H9 (cell line): ENCODE results near the gene MEI4. TPM values are rescaled to one million over a fixed set of nuclear protein-coding genes. Genes with fewer than 3 reads are reported as not detected.
A peak's percentile ranks its signal among the peaks of the same experiment; 100 is the strongest.

ENCODE experiments used
- DNase-seq: peaks from one replicate; pipeline ENCODE4 v3.0.0-alpha.2; 2017
- H2AFZ ChIP-seq: one replicate; pipeline ENCODE4 v1.6.1; 2013; ENCODE audit warnings: mild to moderate bottlenecking, low read length, control low read depth, moderate library complexity
- H2AK5ac ChIP-seq: 2 replicates; pipeline ENCODE4 v1.6.1; 2013; ENCODE audit warnings: low read length, control low read depth, mixed read lengths; ENCODE audit not compliant: insufficient read length
- H2BK120ac ChIP-seq: one replicate; pipeline ENCODE4 v1.6.1; 2013; ENCODE audit warnings: low read depth, mild to moderate bottlenecking, low read length, control low read depth, inconsistent platforms; ENCODE audit not compliant: poor library complexity, severe bottlenecking
- H2BK12ac ChIP-seq: 2 replicates; pipeline ENCODE4 v1.6.1; 2013; ENCODE audit warnings: low read length, control low read depth, mixed read lengths, low read depth; ENCODE audit not compliant: insufficient read length
- H2BK15ac ChIP-seq: 2 replicates; pipeline ENCODE4 v1.6.1; 2013; ENCODE audit warnings: low read depth, low read length, control low read depth
- H2BK20ac ChIP-seq: one replicate; pipeline ENCODE4 v1.6.1; 2013; ENCODE audit warnings: low read depth, mild to moderate bottlenecking, low read length, control low read depth, inconsistent platforms; ENCODE audit not compliant: poor library complexity, severe bottlenecking
- H2BK5ac ChIP-seq: 2 replicates; pipeline ENCODE4 v1.6.1; 2013; ENCODE audit warnings: low read length, control low read depth, mixed read lengths; ENCODE audit not compliant: insufficient read length
- H3K14ac ChIP-seq: 2 replicates; pipeline ENCODE4 v1.6.1; 2013; ENCODE audit warnings: low read length, control low read depth; ENCODE audit not compliant: insufficient read depth
- H3K18ac ChIP-seq: 2 replicates; pipeline ENCODE4 v1.6.1; 2013; ENCODE audit warnings: low read depth, mild to moderate bottlenecking, mixed read lengths, low read length, control low read depth; ENCODE audit not compliant: insufficient read length
- H3K23ac ChIP-seq: 2 replicates; pipeline ENCODE4 v1.6.1; 2013; ENCODE audit warnings: low read length, control low read depth, mixed read lengths, low read depth; ENCODE audit not compliant: insufficient read length
- H3K23me2 ChIP-seq: 2 replicates; pipeline ENCODE4 v1.6.1; 2013; ENCODE audit warnings: low read depth, mild to moderate bottlenecking, mixed read lengths, low read length, control low read depth; ENCODE audit not compliant: insufficient read length, poor library complexity, severe bottlenecking
- H3K27ac ChIP-seq: 2 replicates; pipeline ENCODE4 v1.5.1; 2013; ENCODE audit warnings: low read length, control low read depth, mixed read lengths, low read depth; ENCODE audit not compliant: insufficient read length
- H3K27me3 ChIP-seq: 2 replicates; pipeline ENCODE4 v1.6.1; 2013; ENCODE audit warnings: low read length, control low read depth, inconsistent platforms; ENCODE audit not compliant: insufficient read depth
- H3K4ac ChIP-seq: 2 replicates; pipeline ENCODE4 v1.6.1; 2013; ENCODE audit warnings: low read depth, mild to moderate bottlenecking, control low read depth, inconsistent platforms, low read length, moderate library complexity
- H3K4me1 ChIP-seq: 2 replicates; pipeline ENCODE4 v1.6.1; 2013; ENCODE audit warnings: low read length, control low read depth, inconsistent platforms; ENCODE audit not compliant: insufficient read depth
- H3K4me2 ChIP-seq: 2 replicates; pipeline ENCODE4 v1.6.1; 2013; ENCODE audit warnings: low read length, control low read depth, mixed read lengths; ENCODE audit not compliant: insufficient read length, insufficient read depth
- H3K56ac ChIP-seq: 2 replicates; pipeline ENCODE4 v1.6.1; 2013; ENCODE audit warnings: low read depth, mild to moderate bottlenecking, mixed read lengths, low read length, control low read depth; ENCODE audit not compliant: insufficient read length
- H3K79me1 ChIP-seq: 2 replicates; pipeline ENCODE4 v1.6.1; 2013; ENCODE audit warnings: low read depth, mild to moderate bottlenecking, moderate library complexity, low read length, control low read depth, inconsistent platforms; ENCODE audit not compliant: insufficient read depth, poor library complexity, severe bottlenecking
- H3K79me2 ChIP-seq: 2 replicates; pipeline ENCODE4 v1.6.1; 2013; ENCODE audit warnings: low read length, control low read depth, inconsistent platforms; ENCODE audit not compliant: insufficient read depth
- H3K9ac ChIP-seq: 2 replicates; pipeline ENCODE4 v1.6.1; 2013; ENCODE audit warnings: low read length, control low read depth, mixed read lengths; ENCODE audit not compliant: insufficient read length; ENCODE audit errors: extremely low read depth
- H3K9me3 ChIP-seq: one replicate; pipeline ENCODE4 v1.6.1; 2013; ENCODE audit warnings: low read depth, low read length, inconsistent platforms; ENCODE audit not compliant: control insufficient read depth
- H3T11ph ChIP-seq: one replicate; pipeline ENCODE4 v1.6.1; 2013; ENCODE audit warnings: mild to moderate bottlenecking, low read length, control low read depth, inconsistent platforms
- H4K20me1 ChIP-seq: one replicate; pipeline ENCODE4 v1.6.1; 2013; ENCODE audit not compliant: control insufficient read depth, insufficient read length, insufficient read depth
- H4K5ac ChIP-seq: 2 replicates; pipeline ENCODE4 v1.6.1; 2013; ENCODE audit warnings: low read depth, mild to moderate bottlenecking, mixed read lengths, low read length, control low read depth; ENCODE audit not compliant: insufficient read length
- H4K8ac ChIP-seq: replicated peaks from 2 replicates; pipeline ENCODE4 v1.6.1; 2013; ENCODE audit warnings: low read length, control low read depth, mixed read lengths, low read depth; ENCODE audit not compliant: insufficient read length
- H4K91ac ChIP-seq: 2 replicates; pipeline ENCODE4 v1.6.1; 2013; ENCODE audit warnings: low read depth, mild to moderate bottlenecking, moderate library complexity, mixed read lengths, low read length, control low read depth; ENCODE audit not compliant: insufficient read length
- H3K27ac Mint-ChIP-seq, 3 experiments: 2 replicates in 2 of 3; 3 replicates in 1 of 3; pipeline ENCODE4 v1.8.0; 2020 to 2021; ENCODE audit warnings: mixed read lengths in 3 of 3, mild to moderate bottlenecking in 1 of 3, moderate library complexity in 1 of 3
- H3K27me3 Mint-ChIP-seq: 2 replicates; pipeline ENCODE4 v1.8.0; 2021; ENCODE audit warnings: low read depth, mild to moderate bottlenecking, moderate library complexity, mixed read lengths
- H3K36me3 Mint-ChIP-seq, 3 experiments: 2 replicates in 2 of 3; 3 replicates in 1 of 3; pipeline ENCODE4 v1.8.0; 2020 to 2021; ENCODE audit warnings: low read depth in 3 of 3, mixed read lengths in 3 of 3; ENCODE audit not compliant: insufficient read depth in 1 of 3
- H3K4me1 Mint-ChIP-seq, 2 experiments: 2 replicates each; pipeline ENCODE4 v1.8.0; 2020; ENCODE audit warnings: mixed read lengths in 2 of 2
- H3K4me3 Mint-ChIP-seq, 2 experiments: 2 replicates in 1 of 2; 3 replicates in 1 of 2; pipeline ENCODE4 v1.8.0; 2020 to 2021; ENCODE audit warnings: mild to moderate bottlenecking in 2 of 2, mixed read lengths in 2 of 2, moderate library complexity in 1 of 2
- H3K9me3 Mint-ChIP-seq, 2 experiments: 2 replicates in 1 of 2; 3 replicates in 1 of 2; pipeline ENCODE4 v1.8.0; 2020; ENCODE audit warnings: mild to moderate bottlenecking in 2 of 2, mixed read lengths in 2 of 2, moderate library complexity in 1 of 2
- CTCF ChIP-seq: fragments of 200-600 bp; sonication (generic); conservative IDR thresholded peaks from 3 replicates; pipeline ENCODE4 v1.8.0; 2021; ENCODE audit warnings: antibody characterized with exemption, mild to moderate bottlenecking
- WGBS: extraction: QIAGEN DNeasy Blood & Tissue Kit; methylation state at CpG from one replicate; pipeline ENCODE4 v1.1.7; 2013; ENCODE audit warnings: missing lambda C conversion rate, low lambda C conversion rate, mixed read lengths; ENCODE audit not compliant: insufficient read length; ENCODE audit errors: extremely low coverage; 5-methylcytosine and 5-hydroxymethylcytosine counted together
- total RNA-seq: library from RNA; stranded (reverse); gene quantifications from 2 replicates; pipeline ENCODE4 v1.2.1, GENCODE V29; 2021

MEI4 gene
- total RNA-seq, 1 experiment from 2014 or later = 0.55 TPM

GRCh38 chr6:77786935-77787629, 134.2 kb downstream of the MEI4 start:
- H2BK12ac ChIP-seq = no peak overlapping the region
- H2BK15ac ChIP-seq = no peak overlapping the region
- no peaks in the 10 kb centered on the region for H4K20me1 ChIP-seq
- no peaks in the 10 kb centered on the region for H3K27me3 ChIP-seq
- Mint-ChIP-seq H3K4me1 (no peaks in the 10 kb centered on the region), H3K36me3 (0 out of 7 replicates have a peak, but pooled peaks cover 0 to 3% (median 0%) of the 10 kb centered on the region in 3 experiments), H3K27ac (no peak overlapping the region), H3K4me3 (no peak overlapping the region), H3K27me3 (no peaks in the 10 kb centered on the region; the same call in 1 of the 2 replicates), H3K9me3 (peaks cover 9 to 11% of the 10 kb centered on the region in 2 experiments)
- H3K4me1 ChIP-seq = no peaks in the 10 kb centered on the region
- no peak overlapping the region for H3K56ac ChIP-seq
- no peak overlapping the region for H3K23ac ChIP-seq
- no peaks in the 10 kb centered on the region for H3K23me2 ChIP-seq
- no peak for DNase-seq
- H3K27ac ChIP-seq = no peak overlapping the region
- no peak overlapping the region for H2AFZ ChIP-seq
- H3T11ph ChIP-seq = no peak overlapping the region
- H2BK20ac ChIP-seq = no peak overlapping the region
- H3K9me3 ChIP-seq = no peaks in the 10 kb centered on the region
- no peak overlapping the region for H3K9ac ChIP-seq
- no peak overlapping the region for H4K8ac ChIP-seq
- no peak overlapping the region for H2AK5ac ChIP-seq
- H2BK5ac ChIP-seq = no peak overlapping the region
- H2BK120ac ChIP-seq = no peak overlapping the region
- H3K14ac ChIP-seq = no peak overlapping the region
- no peak overlapping the region for H4K5ac ChIP-seq
- H3K4ac ChIP-seq = no peak overlapping the region
- TF ChIP-seq CTCF = 0 out of 3 replicates have a peak, but pooled peaks have one; percentile 15
- no peak overlapping the region for H4K91ac ChIP-seq
- H3K79me1 ChIP-seq = no peaks in the 10 kb centered on the region
- H3K18ac ChIP-seq = no peak overlapping the region
- no peak overlapping the region for H3K4me2 ChIP-seq
- no CpG with 5 or more reads among the region's 4 CpGs for WGBS
- H3K79me2 ChIP-seq = no peaks in the 10 kb centered on the region
